GM19452 (cell line): ENCODE results near the gene CDH22.

Source experiments
- ATAC-seq: cut with Tn5 transposase; IDR thresholded peaks from one replicate; pipeline ENCODE4 v1.9.1; 2021; ENCODE audit not compliant: unreplicated experiment

Gene CDH22

DNA sequence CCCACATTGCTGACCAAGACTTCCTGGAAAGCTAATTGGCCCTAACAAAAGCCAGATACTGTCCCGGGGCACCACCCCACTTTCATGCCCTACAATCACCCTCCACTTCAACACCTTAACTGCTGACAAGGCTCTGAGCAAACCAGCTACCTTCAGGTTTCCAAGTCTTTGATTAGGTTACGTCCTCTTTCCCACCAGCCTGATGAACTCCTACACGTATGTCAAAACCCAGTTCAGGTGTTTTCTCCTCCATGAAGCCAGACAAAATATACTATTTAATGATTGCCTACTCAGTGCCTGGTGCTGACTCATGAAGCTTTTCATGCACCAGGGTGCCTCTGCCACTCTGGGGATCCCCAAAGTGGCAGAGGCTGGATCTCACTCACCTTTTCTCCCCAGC is 58.6 kb downstream of the CDH22 start:
- no peak for ATAC-seq

DNA sequence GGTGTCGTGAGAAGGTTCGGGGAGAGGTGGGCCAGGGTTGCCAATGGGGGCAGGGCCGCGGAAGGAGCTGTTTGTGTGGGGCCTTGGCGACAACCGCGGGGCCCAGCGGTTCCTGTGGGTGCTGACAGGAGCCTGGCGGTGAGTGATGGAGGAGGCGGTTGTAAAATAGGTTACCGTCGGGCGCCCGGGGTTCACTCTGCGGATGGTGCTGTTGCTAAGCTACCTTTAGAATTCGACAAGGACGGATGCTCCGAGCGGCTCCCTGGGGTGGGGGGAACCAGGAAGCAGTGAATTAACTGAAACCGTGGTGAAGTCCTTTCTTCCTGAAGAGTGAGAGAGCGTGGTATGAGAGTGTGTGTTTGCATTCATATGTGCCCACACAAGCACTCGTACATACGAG is 61.7 kb downstream of the CDH22 start:
- ATAC-seq: no peak

DNA sequence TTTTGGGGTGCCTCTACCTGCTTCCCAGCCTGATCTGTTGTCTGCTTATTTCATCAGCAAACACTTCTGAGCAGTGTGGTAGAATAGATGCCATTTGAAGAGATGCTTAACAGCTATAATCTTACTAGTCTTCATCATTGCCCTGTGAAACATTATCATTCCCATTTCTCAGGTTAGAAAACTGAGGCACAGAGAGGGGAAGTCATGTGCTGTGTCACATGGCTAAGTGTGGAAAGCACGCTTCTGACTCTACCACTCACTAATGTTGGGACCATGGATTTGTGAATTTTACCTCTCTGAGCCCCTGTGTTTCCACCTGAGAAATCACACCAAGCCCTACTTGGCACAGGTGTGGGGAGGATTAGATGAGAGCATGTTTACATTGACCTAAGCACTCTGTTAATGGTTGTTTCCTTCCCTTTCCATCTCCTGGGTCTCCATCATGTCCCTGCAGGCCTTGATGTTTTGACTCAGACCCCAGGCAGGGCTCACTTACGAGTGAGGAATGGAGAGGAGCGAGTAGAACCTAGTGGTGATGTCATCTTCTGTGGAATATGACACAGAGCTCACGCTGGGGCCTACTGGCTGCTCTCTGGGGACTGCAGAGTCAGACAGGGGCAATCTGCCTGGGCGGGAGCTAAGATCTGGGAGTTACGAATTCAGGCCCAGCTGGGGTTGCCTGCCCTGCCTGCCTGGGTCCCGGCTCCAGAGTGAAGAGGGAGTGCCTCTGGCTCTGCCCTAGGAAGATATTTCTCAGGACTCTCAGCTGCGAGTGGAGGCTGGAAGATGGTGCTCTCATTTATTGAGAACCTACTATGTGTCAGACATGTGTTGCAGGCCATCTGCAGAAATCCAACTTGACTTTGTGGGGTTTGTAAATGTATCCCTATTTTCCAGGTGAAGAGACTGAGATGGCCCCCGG is 64.3 kb downstream of the CDH22 start:
- ATAC-seq: no peak

DNA sequence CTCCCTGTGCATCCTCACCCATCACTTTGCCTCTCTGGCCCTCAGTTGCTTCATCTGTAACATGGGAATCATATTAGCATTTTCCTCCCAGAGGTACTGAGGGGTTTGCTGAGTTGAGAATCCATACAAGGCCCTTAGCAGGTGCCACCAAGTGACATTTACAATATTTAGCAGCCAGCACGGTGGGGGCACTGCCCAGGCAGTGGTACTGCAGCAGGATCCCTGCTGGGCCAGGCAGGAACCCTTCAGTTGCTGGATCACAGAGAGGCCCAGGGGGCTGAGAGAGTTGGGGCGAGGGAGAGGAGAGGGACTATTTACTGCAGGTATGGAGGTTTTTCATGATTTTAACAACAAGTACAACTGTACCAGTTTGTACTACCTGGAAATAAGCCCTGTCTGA is 65.9 kb downstream of the CDH22 start:
- ATAC-seq: no peak

GRCh38 chr20:46240881-46241280 is 67.4 kb downstream of the CDH22 start:
- ATAC-seq: no peak

- no peak for ATAC-seq
Observed at GRCh38 chr20:46240065-46240464, 68.2 kb downstream of the CDH22 start.

- no peak for ATAC-seq
Observed at GRCh38 chr20:46237736-46238135, 70.6 kb downstream of the CDH22 start.

DNA sequence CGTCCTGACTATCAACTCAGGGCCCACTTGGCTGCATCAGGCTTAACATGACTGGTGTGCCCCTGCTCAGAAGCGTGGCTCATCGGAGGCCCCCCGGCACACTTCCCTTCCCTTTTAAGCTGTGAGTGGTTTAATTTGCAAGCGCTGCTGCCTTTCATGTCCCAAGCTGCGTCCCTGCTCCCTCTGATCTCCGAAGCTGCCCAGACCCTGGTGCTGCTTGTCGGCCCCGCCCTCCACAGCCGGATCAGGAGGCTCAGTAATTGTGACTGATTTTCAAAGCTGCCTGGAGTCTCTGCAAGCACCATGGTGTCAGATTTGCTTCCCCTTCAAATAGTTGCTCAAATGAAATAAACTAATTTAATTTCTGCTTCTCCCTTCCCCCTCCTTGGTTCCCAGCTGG is 71.1 kb downstream of the CDH22 start:
- ATAC-seq: no peak

- no peak for ATAC-seq
Observed at GRCh38 chr20:46235077-46235476, 73.2 kb downstream of the CDH22 start.

DNA sequence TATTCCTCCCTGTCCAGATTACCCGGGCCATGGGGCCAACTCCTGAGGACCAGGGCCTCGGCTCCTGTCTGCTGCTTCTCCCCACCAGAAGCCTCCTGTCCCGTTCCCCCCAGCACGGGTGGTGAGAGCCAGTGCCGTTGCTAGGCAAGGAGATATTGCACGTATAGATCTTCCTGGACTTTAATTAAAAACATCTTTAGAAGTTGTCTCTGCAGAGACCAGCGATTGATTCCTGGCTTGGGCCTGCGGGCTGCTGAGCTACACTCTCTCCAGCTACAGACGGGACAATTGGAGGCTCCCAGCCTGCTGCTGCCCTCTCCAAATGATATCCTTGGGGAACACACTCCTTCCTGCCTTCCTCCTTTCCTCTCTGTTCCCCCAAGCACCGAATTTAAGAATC is 74.6 kb downstream of the CDH22 start:
- ATAC-seq: no peak

DNA sequence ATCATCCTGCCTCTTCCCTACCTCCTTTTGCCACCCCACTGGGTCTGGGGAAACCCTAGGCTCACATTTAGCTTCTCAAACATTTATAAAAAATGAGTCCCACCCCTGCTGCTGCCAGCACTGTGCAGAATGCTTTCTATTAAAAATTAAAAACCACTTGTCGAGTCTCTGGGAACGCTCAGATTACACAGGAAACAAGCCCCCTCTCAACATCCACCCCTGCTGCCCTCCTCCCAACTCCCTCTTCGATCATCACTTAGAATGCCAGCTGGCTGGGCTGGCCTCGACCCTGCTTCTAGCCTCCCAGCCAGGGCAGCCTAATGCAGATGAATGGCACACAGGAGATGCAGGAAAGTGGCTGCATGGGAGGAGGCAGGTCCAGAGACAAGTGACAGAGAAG is 75.8 kb downstream of the CDH22 start:
- ATAC-seq: no peak

DNA sequence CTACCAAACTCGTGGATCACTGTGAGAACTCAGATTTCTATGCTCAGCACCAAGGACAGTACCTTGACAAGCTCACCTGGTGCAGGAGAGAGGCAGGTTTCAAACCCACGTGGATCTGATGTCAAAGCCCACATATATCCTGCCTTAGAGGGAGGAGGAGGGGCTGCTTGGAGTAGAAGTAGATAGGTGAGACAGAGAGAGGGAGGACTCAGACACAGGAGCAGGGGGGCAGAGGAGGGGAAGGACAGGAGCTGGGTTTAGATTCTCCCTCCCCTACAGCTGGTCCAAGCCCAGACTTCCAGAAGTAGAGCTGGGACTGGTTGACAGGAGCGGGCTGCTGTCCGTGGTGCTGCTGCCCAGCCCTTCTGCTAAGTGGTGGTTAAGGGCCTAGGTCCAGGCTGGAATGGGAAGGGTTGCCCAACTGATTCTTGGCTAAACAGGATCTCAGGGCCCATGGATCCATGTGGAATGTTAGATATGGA is 77.5 kb downstream of the CDH22 start:
- ATAC-seq: no peak

DNA sequence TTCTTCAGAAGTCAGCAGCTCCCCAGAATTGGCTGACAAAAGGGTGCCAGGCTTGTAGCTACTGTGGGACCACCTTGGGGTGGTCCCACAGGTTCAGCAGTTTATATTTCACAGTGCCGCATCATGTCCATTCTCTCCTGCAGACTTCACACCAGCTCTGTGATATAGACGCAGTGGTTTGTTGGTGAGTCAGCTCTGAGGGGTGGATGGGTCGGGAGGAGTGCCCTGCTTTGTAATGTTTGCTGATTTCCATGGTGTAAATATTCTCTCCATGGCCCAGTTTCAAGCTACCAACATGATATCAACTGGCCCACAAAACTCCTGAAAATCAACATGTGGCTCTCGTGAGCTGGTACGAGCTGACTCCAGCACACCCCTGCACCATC is 78.2 kb downstream of the CDH22 start:
- no peak for ATAC-seq

DNA sequence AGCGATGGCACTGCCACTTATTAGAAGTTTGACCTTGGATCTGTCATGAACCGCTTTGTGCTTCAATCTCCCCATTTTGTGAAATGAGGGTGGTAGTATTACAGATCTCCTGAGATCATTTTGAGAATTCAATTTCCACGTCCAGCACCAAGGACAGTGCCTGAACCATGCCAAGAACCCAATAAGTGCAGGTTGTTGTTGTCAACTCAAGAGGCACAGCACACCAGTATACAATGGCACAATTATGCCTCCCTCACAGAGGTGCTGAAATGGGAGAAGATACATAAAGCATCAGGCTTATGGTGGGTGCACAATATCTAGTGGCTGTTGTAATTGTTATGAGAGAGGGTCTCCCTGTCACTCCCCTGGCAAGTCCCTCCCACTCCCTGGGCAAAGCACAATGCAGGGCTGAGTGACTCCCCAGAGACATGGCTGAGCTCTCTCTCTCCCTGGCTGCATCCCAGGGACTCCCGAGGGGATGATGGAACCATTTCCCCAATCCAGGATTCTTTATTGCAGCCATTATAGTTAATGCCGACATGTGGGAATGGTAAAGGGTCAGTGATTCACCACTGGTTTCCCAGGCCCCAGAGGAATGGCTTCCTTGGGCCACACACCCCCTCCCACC is 78.7 kb downstream of the CDH22 start:
- ATAC-seq: no peak

DNA sequence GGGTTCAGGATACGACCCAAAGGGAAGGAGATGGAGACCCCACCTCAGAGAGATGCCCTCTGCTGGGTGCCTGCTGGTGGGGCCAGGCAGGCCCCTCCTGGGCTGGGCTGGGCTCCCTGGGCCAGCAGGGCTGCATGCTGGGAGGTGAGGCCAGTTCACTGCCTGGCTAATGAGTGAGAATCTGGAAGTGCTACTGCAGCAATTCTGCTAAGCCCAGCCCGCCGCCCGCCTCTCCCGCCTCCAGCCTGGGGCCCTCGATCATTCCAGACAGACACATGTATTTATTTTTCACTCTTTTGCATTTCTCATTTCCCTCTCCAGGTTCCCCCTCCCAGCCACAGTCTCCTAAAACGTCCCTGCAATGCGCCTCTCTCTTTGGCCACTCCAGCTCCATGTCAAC is 79.6 kb downstream of the CDH22 start:
- ATAC-seq: no peak

- no peak for ATAC-seq
Observed at GRCh38 chr20:46227272-46227767, 81.0 kb downstream of the CDH22 start.

- no peak for ATAC-seq
Observed at GRCh38 chr20:46226602-46227001, 81.7 kb downstream of the CDH22 start.

- no peak for ATAC-seq
Observed at GRCh38 chr20:46222521-46223007, 85.7 kb downstream of the CDH22 start.

- ATAC-seq: no peak
Observed at GRCh38 chr20:46221256-46221833, 87.0 kb downstream of the CDH22 start.

GRCh38 chr20:46220455-46221207 is 87.7 kb downstream of the CDH22 start:
- no peak for ATAC-seq

- ATAC-seq: no peak
Observed at GRCh38 chr20:46219920-46220319, 88.4 kb downstream of the CDH22 start.
